ENCODE results near the gene CBX5. TPM values are rescaled to one million over a fixed set of nuclear protein-coding genes. Genes with fewer than 3 reads are reported as not detected.

The CBX5 gene
- total and polyA plus RNA-seq, 10 of the 15 experiments (the other 5 are each of a cell fraction or from before 2014, with no cell fraction given): 46.7 to 138 (median 74.6) TPM

- ChIA-PET CTCF (interaction anchor here (1.0 to 7.7 kb wide), 10 partner anchors 9 to 218 kb away, joined by 3 to 139 read pairs (median 6); partner anchors contain the start of genes HOXC10, HOXC5, HOXC6 and HOXC8), SMC1A (ENCODE audit: uncharacterized antibody, unreplicated experiment) (interaction anchor here (1.1 to 4.4 kb wide), 2 partner anchors 173 to 199 kb away, joined by 3 to 30 read pairs; partner anchors contain the start of gene HOXC5), POLR2A (no interaction called here), RAD21 (ENCODE audit: unreplicated experiment) (interaction anchor here (1.1 to 5.8 kb wide), 3 partner anchors 12 to 197 kb away, joined by 3 to 38 read pairs (median 4); partner anchors contain the start of genes HOXC5 and HOXC8)
- Histone ChIP-seq H3K27ac (ENCODE audit: control insufficient read depth, insufficient read depth) (no peak overlapping the region), H3K4me3 (no peak overlapping the region), H3K9ac (ENCODE audit: control insufficient read depth, insufficient read depth, low read length) (no peak overlapping the region), H3K9me3 (replicated peaks; ENCODE audit: control insufficient read depth, insufficient read depth, low read length) (no peaks in the 10 kb centered on the region), H3K4me1 (ENCODE audit: control insufficient read depth, insufficient read depth, low read length) (no peaks in the 10 kb centered on the region), H2AFZ (ENCODE audit: control insufficient read depth, low read depth, low read length) (no peak overlapping the region), H3K36me3 (ENCODE audit: control insufficient read depth in 2 of 2, insufficient read depth in 2 of 2, low read length in 1 of 2) (no peaks in the 10 kb centered on the region), H3K27me3 (replicated peaks in 1 of 2; ENCODE audit: control insufficient read depth in 2 of 2, insufficient read depth in 2 of 2, low read length in 1 of 2) (peaks cover 0 to 2% of the 10 kb centered on the region in 2 experiments; a peak in 3 of 4 replicates), H3K4me2 (ENCODE audit: control insufficient read depth, insufficient read depth) (no peak overlapping the region), H3K79me2 (ENCODE audit: control insufficient read depth, insufficient read depth, low read length) (no peaks in the 10 kb centered on the region), H4K20me1 (ENCODE audit: control insufficient read depth, insufficient read depth) (no peaks in the 10 kb centered on the region)
- intact Hi-C loops (cut with micrococcal nuclease; ENCODE audit: unreplicated experiment) (loop anchor here (10.0 kb wide), 1 partner anchor 450 kb away; the partner anchor contains the start of gene CISTR), in situ Hi-C loops (cut with MboI) (no loop called here)
- DNase-seq (ENCODE audit: low read depth, low spot score): no peak
- no peak for FAIRE-seq
- WGBS (ENCODE audit: insufficient coverage, insufficient replicate concordance, low lambda C conversion rate, missing lambda C conversion rate): 38% methylated on average over 7 of the region's 7 CpGs
- no peak for ATAC-seq
- no TSS peak for BruUV-seq (replicated peaks)
- TF ChIP-seq USF2 (IDR thresholded peaks at IDR 0.05; ENCODE audit: borderline replicate concordance, low read depth, low read length): no peak
- TF ChIP-seq E4F1 (IDR thresholded peaks at IDR 0.05; ENCODE audit: borderline replicate concordance, partially characterized antibody): no peak
- TF ChIP-seq SIN3A (IDR thresholded peaks at IDR 0.05; ENCODE audit: low read depth, low read length): no peak
- no peak for TF ChIP-seq RUNX3 (IDR thresholded peaks at IDR 0.05; ENCODE audit: low read length)
- TF ChIP-seq BHLHE40 (IDR thresholded peaks at IDR 0.05; ENCODE audit: borderline replicate concordance in 1 of 2, low read depth in 2 of 2, low read length in 1 of 2): no peak
- no peak for TF ChIP-seq CHD4 (IDR thresholded peaks at IDR 0.05)
- no peak for TF ChIP-seq JUNB (IDR thresholded peaks at IDR 0.05)
- TF ChIP-seq CREB1 (IDR thresholded peaks at IDR 0.05; ENCODE audit: low read depth): no peak
- no peak for TF ChIP-seq NR2F1 (conservative IDR thresholded peaks at IDR 0.05)
- TF ChIP-seq ZNF24 (IDR thresholded peaks at IDR 0.05): no peak
- TF ChIP-seq BACH1 (IDR thresholded peaks at IDR 0.05; ENCODE audit: borderline replicate concordance): no peak
- no peak for TF ChIP-seq PAX5 (IDR thresholded peaks at IDR 0.05; ENCODE audit: borderline replicate concordance, low read depth, low read length)
- TF ChIP-seq TAF1 (IDR thresholded peaks at IDR 0.05; ENCODE audit: borderline replicate concordance, low read depth, low read length): no peak
- TF ChIP-seq RAD21 (IDR thresholded peaks at IDR 0.05; ENCODE audit: insufficient read depth, low read depth, low read length): no peak
- no peak for TF ChIP-seq FOXM1 (IDR thresholded peaks at IDR 0.05; ENCODE audit: low read depth, low read length)
- TF ChIP-seq PBX3 (IDR thresholded peaks at IDR 0.05; ENCODE audit: insufficient replicate concordance, low read depth, low read length): no peak
Measured at GRCh38 chr12:54204316-54204715, 75.6 kb downstream of the CBX5 start.

Measured in GM12878 (cell line).